ENCODE measurements around the gene EZH1.

Gene EZH1

DNA sequence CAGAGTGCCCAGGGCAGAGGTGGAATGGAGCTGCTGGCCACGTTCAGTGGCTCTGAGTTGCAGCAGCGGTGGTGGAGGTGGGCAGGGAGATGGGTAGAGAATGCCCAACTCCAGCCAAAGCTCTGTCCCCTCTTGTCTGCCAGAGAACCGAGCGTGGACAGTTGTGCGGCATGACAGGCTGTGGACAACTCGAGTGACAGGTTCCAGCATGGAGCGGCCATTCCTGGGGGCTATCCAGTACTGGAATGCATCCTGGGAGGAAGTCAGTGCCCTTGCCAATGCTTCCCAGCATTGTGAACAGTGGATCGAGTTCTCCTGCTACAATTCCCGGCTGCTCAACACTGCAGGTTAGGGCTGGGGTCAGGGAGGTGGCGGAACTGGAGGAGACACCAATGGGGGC is 54.2 kb downstream of the EZH1 start:
- H3K27ac Mint-ChIP-seq: no peak overlapping the region
- no peaks in the 10 kb centered on the region for H3K4me1 Mint-ChIP-seq (ENCODE audit: low read depth)
- intact Hi-C loops (cut with micrococcal nuclease): no loop called here
- peaks cover 2% of the 10 kb centered on the region for H3K27me3 Mint-ChIP-seq
- H3K9me3 Mint-ChIP-seq: no peaks in the 10 kb centered on the region
- no peak overlapping the region for H3K4me3 Mint-ChIP-seq
- H3K36me3 Mint-ChIP-seq (ENCODE audit: low read depth): peaks cover 2% of the 10 kb centered on the region

- intact Hi-C loops (cut with micrococcal nuclease): no loop called here
- Mint-ChIP-seq H3K4me1 (ENCODE audit: low read depth) (peaks cover 12% of the 10 kb centered on the region), H3K27ac (peak overlapping the region; percentile 35)
Measured at GRCh38 chr17:42687707-42688320, 57.0 kb downstream of the EZH1 start.

GRCh38 chr17:42686520-42687128 is 58.2 kb downstream of the EZH1 start:
- no peak overlapping the region for H3K4me3 Mint-ChIP-seq
- H3K27me3 Mint-ChIP-seq: peaks cover 40% of the 10 kb centered on the region
- no peaks in the 10 kb centered on the region for H3K36me3 Mint-ChIP-seq (ENCODE audit: low read depth)
- H3K9me3 Mint-ChIP-seq: no peaks in the 10 kb centered on the region
- H3K4me1 Mint-ChIP-seq (ENCODE audit: low read depth): peaks cover 24% of the 10 kb centered on the region
- H3K27ac Mint-ChIP-seq: no peak overlapping the region
- intact Hi-C loops (cut with micrococcal nuclease): no loop called here

More at GRCh38 chr17:42687707-42688320, 57.0 kb downstream of the EZH1 start:
- Mint-ChIP-seq H3K36me3 (ENCODE audit: low read depth) (no peaks in the 10 kb centered on the region), H3K9me3 (no peaks in the 10 kb centered on the region), H3K4me3 (no peak overlapping the region), H3K27me3 (peaks cover 28% of the 10 kb centered on the region)

DNA sequence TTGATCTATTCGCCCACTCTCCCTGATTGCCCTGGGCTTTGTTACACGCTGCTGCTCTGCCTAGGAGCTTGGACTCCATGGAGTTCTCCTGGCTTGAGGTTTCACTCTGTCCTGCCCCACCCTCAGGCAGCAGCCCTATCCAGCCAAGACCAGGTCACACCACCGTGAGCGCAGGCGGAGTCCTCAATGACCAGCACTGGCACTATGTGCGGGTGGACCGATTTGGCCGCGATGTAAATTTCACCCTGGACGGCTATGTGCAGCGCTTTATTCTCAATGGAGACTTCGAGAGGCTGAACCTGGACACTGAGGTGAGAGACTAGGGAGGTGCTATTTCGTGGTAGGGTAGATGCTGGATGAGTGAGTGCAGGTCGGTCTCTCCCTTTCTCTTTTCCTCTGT is 59.0 kb downstream of the EZH1 start:
- H3K27me3 Mint-ChIP-seq: peaks cover 46% of the 10 kb centered on the region
- peaks cover 30% of the 10 kb centered on the region for H3K4me1 Mint-ChIP-seq (ENCODE audit: low read depth)
- intact Hi-C loops (cut with micrococcal nuclease): no loop called here
- no peak overlapping the region for H3K4me3 Mint-ChIP-seq
- H3K36me3 Mint-ChIP-seq (ENCODE audit: low read depth): no peaks in the 10 kb centered on the region
- no peaks in the 10 kb centered on the region for H3K9me3 Mint-ChIP-seq
- no peak overlapping the region for H3K27ac Mint-ChIP-seq

- Mint-ChIP-seq H3K4me3 (no peak overlapping the region), H3K27me3 (peaks cover 50% of the 10 kb centered on the region), H3K27ac (no peak overlapping the region), H3K4me1 (ENCODE audit: low read depth) (peaks cover 36% of the 10 kb centered on the region), H3K9me3 (no peaks in the 10 kb centered on the region), H3K36me3 (ENCODE audit: low read depth) (no peaks in the 10 kb centered on the region)
- intact Hi-C loops (cut with micrococcal nuclease): no loop called here
Measured at GRCh38 chr17:42684929-42685556, 59.8 kb downstream of the EZH1 start.

- Mint-ChIP-seq H3K27ac (no peak overlapping the region), H3K9me3 (no peaks in the 10 kb centered on the region), H3K4me1 (ENCODE audit: low read depth) (peaks cover 44% of the 10 kb centered on the region), H3K4me3 (peak overlapping the region; percentile 39), H3K36me3 (ENCODE audit: low read depth) (no peaks in the 10 kb centered on the region), H3K27me3 (peaks cover 54% of the 10 kb centered on the region)
- intact Hi-C loops (cut with micrococcal nuclease): no loop called here
Measured at GRCh38 chr17:42683407-42684034, 61.3 kb downstream of the EZH1 start.

- Mint-ChIP-seq H3K4me1 (ENCODE audit: low read depth) (peaks cover 49% of the 10 kb centered on the region), H3K4me3 (peak overlapping the region; percentile 75), H3K36me3 (ENCODE audit: low read depth) (no peaks in the 10 kb centered on the region), H3K27me3 (peaks cover 54% of the 10 kb centered on the region), H3K9me3 (no peaks in the 10 kb centered on the region), H3K27ac (peak overlapping the region; percentile 60)
- intact Hi-C loops (cut with micrococcal nuclease): no loop called here
Measured at GRCh38 chr17:42682722-42683403, 62.0 kb downstream of the EZH1 start.

DNA sequence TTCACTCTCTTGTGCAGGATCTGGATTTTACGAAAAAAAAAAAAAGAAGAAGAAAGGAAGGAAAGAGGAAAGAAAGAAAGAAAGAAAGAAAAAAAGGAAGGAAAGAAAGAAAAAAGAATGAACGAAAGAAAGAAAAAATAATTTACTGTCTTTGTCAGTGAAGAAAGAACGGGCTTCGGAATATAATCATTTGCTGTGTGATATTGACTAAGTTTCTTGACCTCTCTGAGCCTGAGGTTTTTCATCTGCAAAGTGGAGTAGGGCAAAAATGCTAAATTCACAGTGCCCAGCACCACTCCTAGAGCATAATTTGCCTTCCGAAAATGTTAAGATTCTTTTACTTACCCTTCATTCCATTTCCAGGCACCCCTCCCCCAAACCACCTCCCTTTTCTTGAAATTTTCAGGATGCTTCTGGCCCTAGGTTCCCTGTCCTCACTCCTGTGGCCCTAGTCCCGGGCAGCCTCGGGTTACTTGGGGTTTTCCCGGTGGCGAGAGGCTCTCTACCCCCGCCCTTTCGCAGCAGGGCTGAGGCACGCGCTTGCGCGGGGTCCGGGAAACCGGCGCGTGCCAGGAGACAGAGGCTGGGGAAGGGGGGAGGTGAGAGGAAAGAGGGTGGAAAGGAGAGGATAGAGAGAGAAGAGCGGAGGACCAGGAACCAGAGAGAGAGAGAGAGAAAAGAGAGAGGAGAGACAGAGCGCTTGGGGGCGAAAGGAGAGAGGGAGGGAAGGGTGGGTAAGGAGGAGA is 62.7 kb downstream of the EZH1 start, which contains the start of gene CNTNAP1:
CNTNAP1 (plus strand) TSS at position 556 of the 746 bp plus-strand sequence. CDS start 299 bp downstream, outside the sequence.
- intact Hi-C loops (cut with micrococcal nuclease): no loop called here
- H3K36me3 Mint-ChIP-seq (ENCODE audit: low read depth): no peaks in the 10 kb centered on the region
- H3K9me3 Mint-ChIP-seq: no peaks in the 10 kb centered on the region
- peak within 1 kb of the TSS; percentile 75 for H3K4me3 Mint-ChIP-seq
- H3K4me1 Mint-ChIP-seq (ENCODE audit: low read depth): peaks cover 55% of the 10 kb centered on the region
- peak within 1 kb of the TSS; percentile 60 for H3K27ac Mint-ChIP-seq
- peaks cover 54% of the 10 kb centered on the region for H3K27me3 Mint-ChIP-seq

DNA sequence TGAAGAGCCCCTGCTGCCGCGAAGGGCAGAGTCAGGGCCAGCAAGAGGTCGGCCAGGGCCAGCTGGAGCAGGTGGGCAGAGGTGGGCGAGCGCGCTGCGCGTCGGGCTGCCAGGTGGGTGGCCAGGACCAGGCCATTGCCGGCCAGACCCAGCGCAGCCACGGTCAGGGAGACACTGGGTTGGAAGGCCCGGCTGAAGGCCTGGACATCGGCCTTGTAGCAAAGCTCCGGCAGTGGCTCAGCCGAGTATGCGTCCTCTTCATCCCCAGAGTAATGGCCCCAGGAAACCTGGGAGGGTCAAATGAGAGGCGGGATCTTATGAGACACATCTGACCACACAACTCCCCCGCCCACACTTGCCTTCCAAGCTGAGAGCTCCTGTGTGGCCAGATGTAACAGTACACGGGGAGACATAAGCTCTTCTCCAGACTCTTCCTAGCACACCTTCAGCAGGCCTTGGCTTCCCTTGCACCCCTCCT is 64.5 kb downstream of the EZH1 start:
- peaks cover 67% of the 10 kb centered on the region for H3K4me1 Mint-ChIP-seq (ENCODE audit: low read depth)
- no peaks in the 10 kb centered on the region for H3K9me3 Mint-ChIP-seq
- H3K27me3 Mint-ChIP-seq: peaks cover 68% of the 10 kb centered on the region
- intact Hi-C loops (cut with micrococcal nuclease): no loop called here
- peak overlapping the region; percentile 95 for H3K27ac Mint-ChIP-seq
- H3K4me3 Mint-ChIP-seq: peak overlapping the region; percentile 4
- no peaks in the 10 kb centered on the region for H3K36me3 Mint-ChIP-seq (ENCODE audit: low read depth)

DNA sequence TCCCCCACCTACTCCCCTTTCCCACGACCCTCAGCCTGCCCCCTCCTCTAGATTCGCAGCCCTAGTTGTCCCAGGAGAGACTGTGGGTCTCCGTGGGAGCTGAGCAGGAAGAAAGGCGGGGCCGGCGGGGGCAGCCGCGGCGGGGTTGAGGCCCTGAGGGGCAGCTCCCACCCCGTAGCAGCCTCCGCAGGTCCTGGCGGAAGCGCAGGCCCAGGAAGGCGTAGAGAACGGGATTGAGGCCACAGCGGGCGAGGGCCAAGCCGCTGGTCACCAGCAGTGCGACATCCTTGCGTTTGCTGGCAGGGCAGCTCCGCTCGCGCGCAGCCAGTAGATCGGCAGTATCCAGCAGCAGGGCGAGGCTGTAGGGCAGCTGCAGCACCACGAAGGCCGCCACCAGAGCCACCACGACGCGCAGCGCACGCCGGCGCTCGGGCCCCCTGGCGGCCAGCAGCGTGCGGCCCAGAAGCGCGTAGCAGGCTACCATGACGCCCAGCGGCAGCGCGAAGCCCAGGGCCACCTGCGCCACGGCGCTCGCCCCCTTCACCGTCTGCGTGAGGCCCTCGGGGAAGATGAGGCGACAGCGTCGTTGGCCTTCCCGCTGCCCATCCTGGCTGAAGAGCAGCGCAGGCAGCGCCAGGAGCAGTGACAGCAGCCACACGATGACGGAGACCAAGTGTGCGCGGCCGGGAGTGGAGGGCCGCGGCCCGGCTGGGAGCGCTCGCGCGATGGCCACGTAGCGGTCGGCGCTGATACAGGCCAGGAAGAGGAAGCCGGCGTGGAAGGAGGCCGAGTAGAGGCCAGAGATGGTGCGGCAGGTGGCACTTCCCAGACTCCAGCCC is 65.1 kb downstream of the EZH1 start:
- Mint-ChIP-seq H3K27ac (peak overlapping the region; percentile 95), H3K4me3 (peak overlapping the region; percentile 64), H3K4me1 (ENCODE audit: low read depth) (peaks cover 70% of the 10 kb centered on the region), H3K27me3 (peaks cover 67% of the 10 kb centered on the region), H3K36me3 (ENCODE audit: low read depth) (no peaks in the 10 kb centered on the region), H3K9me3 (no peaks in the 10 kb centered on the region)
- intact Hi-C loops (cut with micrococcal nuclease): loop anchor here (1.0 to 2.0 kb wide), 2 partner anchors 71 to 101 kb away; no protein-coding TSS in a partner anchor

- H3K4me1 Mint-ChIP-seq (ENCODE audit: low read depth): peaks cover 77% of the 10 kb centered on the region
- intact Hi-C loops (cut with micrococcal nuclease): loop anchor here (1.0 to 2.0 kb wide), 2 partner anchors 71 to 100 kb away; no protein-coding TSS in a partner anchor
- no peaks in the 10 kb centered on the region for H3K9me3 Mint-ChIP-seq
- peaks cover 67% of the 10 kb centered on the region for H3K27me3 Mint-ChIP-seq
- peak overlapping the region; percentile 84 for H3K4me3 Mint-ChIP-seq
- H3K36me3 Mint-ChIP-seq (ENCODE audit: low read depth): no peaks in the 10 kb centered on the region
- H3K27ac Mint-ChIP-seq: peak overlapping the region; percentile 95
Measured at GRCh38 chr17:42678951-42679491, 65.8 kb downstream of the EZH1 start.

Measured in dendritic cell treated with granulocyte-macrophage colony-stimulating factor and Interleukin-4, amounts not matched to agents 40 ng/mL and 50 ng/mL, for 4 days (primary cell).